HepG2 (cell line): ENCODE results near the gene SEC24A. TPM values are rescaled to one million over a fixed set of nuclear protein-coding genes. Genes with fewer than 3 reads are reported as not detected.

Experiments used
- BCL6 ChIP-seq: IDR thresholded peaks from 2 replicates; pipeline ENCODE4 v1.6.1; 2016; ENCODE audit warnings: missing genetic modification reagents, missing compliant biosample characterization
- CBX2 ChIP-seq, 2 experiments: fragments of 200-600 bp in 1 of 2; sonication (generic); formaldehyde crosslinking in 1 of 2; IDR thresholded peaks; 2 replicates each; pipeline versions ENCODE4 v1.7.0 to v1.8.1; 2018 to 2022; ENCODE audit warnings: low read depth in 2 of 2, low read length in 1 of 2, mild to moderate bottlenecking in 1 of 2, missing genetic modification reagents in 1 of 2
- CENPT ChIP-seq: sonication (generic); formaldehyde crosslinking; IDR thresholded peaks from 2 replicates; pipeline ENCODE4 v1.8.0; 2022; ENCODE audit warnings: low read depth, mild to moderate bottlenecking, moderate library complexity, missing genetic modification reagents
- ETV5 ChIP-seq: IDR thresholded peaks from 2 replicates; pipeline ENCODE4 v1.6.1; 2018; ENCODE audit warnings: missing biosample characterization, missing genetic modification reagents, inconsistent platforms, borderline replicate concordance
- FOSL1 ChIP-seq: sonication (generic); formaldehyde crosslinking; IDR thresholded peaks from 2 replicates; pipeline ENCODE4 v1.9.0; 2021; ENCODE audit warnings: missing genetic modification reagents, borderline replicate concordance
- FOXP1 ChIP-seq, 2 experiments: fragments of 450-650 bp in 1 of 2; IDR thresholded peaks; 2 replicates each; pipeline ENCODE4 v1.6.1; 2017 to 2018; ENCODE audit warnings: antibody characterized with exemption in 1 of 2
- KMT2B ChIP-seq: IDR thresholded peaks from 2 replicates; pipeline ENCODE4 v1.6.1; 2016; ENCODE audit warnings: missing genetic modification reagents, missing compliant biosample characterization
- RNF2 ChIP-seq: fragments of 450-650 bp; conservative IDR thresholded peaks from 2 replicates; pipeline ENCODE4 v1.6.1; 2016; ENCODE audit warnings: low read depth
- SAP130 ChIP-seq: IDR thresholded peaks from 2 replicates; pipeline ENCODE4 v1.6.1; 2016; ENCODE audit warnings: low read depth
- SNAPC5 ChIP-seq: sonication (generic); formaldehyde crosslinking; IDR thresholded peaks from 2 replicates; pipeline ENCODE4 v1.8.1; 2023; ENCODE audit warnings: mild to moderate bottlenecking, missing genetic modification reagents, borderline replicate concordance
- TCF7 ChIP-seq: sonication (generic); IDR thresholded peaks from 2 replicates; pipeline ENCODE4 v1.6.1; 2016; ENCODE audit warnings: antibody characterized with exemption, low read depth
- TFDP2 ChIP-seq: sonication (generic); formaldehyde crosslinking; IDR thresholded peaks from 2 replicates; pipeline ENCODE4 v1.4.0; 2020; ENCODE audit warnings: missing genetic modification reagents
- TGIF2 ChIP-seq: IDR thresholded peaks from 2 replicates; pipeline ENCODE4 v1.6.1; 2016; ENCODE audit warnings: control low read depth, missing compliant biosample characterization
- ZBTB37 ChIP-seq: sonication (generic); formaldehyde crosslinking; IDR thresholded peaks from 2 replicates; pipeline ENCODE4 v1.4.0; 2020; ENCODE audit warnings: mild to moderate bottlenecking, missing genetic modification reagents
- ZBTB8A ChIP-seq: sonication (generic); formaldehyde crosslinking; IDR thresholded peaks from 2 replicates; pipeline ENCODE4 v1.4.0; 2020; ENCODE audit warnings: mild to moderate bottlenecking, low read depth, missing genetic modification reagents, borderline replicate concordance
- ZFP37 ChIP-seq: sonication (generic); formaldehyde crosslinking; IDR thresholded peaks from 2 replicates; pipeline ENCODE4 v1.4.0; 2020; ENCODE audit warnings: missing genetic modification reagents, borderline replicate concordance
- ZGPAT ChIP-seq: IDR thresholded peaks from 2 replicates; pipeline ENCODE4 v1.6.1; 2016; ENCODE audit warnings: mild to moderate bottlenecking
- ZNF326 ChIP-seq: sonication (generic); formaldehyde crosslinking; IDR thresholded peaks from 2 replicates; pipeline ENCODE4 v1.4.0; 2020; ENCODE audit warnings: missing genetic modification reagents, borderline replicate concordance
- ZNF619 ChIP-seq: sonication (generic); formaldehyde crosslinking; IDR thresholded peaks from 2 replicates; pipeline ENCODE4 v1.4.0; 2020; ENCODE audit warnings: mild to moderate bottlenecking, missing genetic modification reagents
- polyA plus RNA-seq, 8 experiments: library from polyadenylated mRNA; depleted of rRNA in 3 of 8; stranded (reverse) in 7 of 8; unstranded in 1 of 8; fragments of >200 nt; fragmentation: Illumina TruSeq in 4 of 8; extraction: Trizol in 4 of 8; gene quantifications; 2 replicates each; pipeline versions ENCODE4 v1.2.1 to v1.2.3, GENCODE V29; 2011 to 2016; ENCODE audit warnings: low read depth in 4 of 8, missing spikeins in 1 of 8, mixed read lengths in 1 of 8; ENCODE audit not compliant: insufficient read depth in 1 of 8
- total RNA-seq, 5 experiments: library from RNA; depleted of rRNA; stranded (reverse); fragments of >200 nt; fragmentation: Illumina TruSeq; extraction: Trizol; gene quantifications; 2 replicates each; pipeline ENCODE4 v1.2.3, GENCODE V29; 2016; ENCODE audit warnings: low read depth in 1 of 5
- TF ChIP-seq, protein P1 (sequence below): IDR thresholded peaks from 2 replicates; pipeline ENCODE4 v1.6.1; 2012; ENCODE audit warnings: inconsistent platforms

SEC24A gene
- total and polyA plus RNA-seq, 2 of the 13 experiments (the other 11 are each of a cell fraction or from before 2014, with no cell fraction given), result 30.5 to 56.8 TPM

GRCh38 chr5:134738963-134739661, 90.5 kb downstream of the SEC24A start (continued):
- TF ChIP-seq RNF2, result no peak
- 0 out of 2 replicates have a peak, but pooled peaks have one; percentile 56 for TF ChIP-seq KMT2B (CRISPR knock-in tag)
- TF ChIP-seq ZNF326 (CRISPR knock-in tag), result no peak
- TF ChIP-seq CENPT, result no peak
- peak; percentile 29; the same call in 1 of the 2 replicates for TF ChIP-seq ETV5
- peak; percentile 41; the same call in 1 of the 2 replicates for TF ChIP-seq ZFP37 (CRISPR knock-in tag)
- no peak for TF ChIP-seq ZBTB37 (CRISPR knock-in tag)
- TF ChIP-seq CBX2 (IDR thresholded peaks at IDR 0.05; ENCODE audit: low read depth, low read length), result no peak
- TF ChIP-seq CBX2 (CRISPR knock-in tag; IDR thresholded peaks at IDR 0.05; ENCODE audit: low read depth), result no peak
- TF ChIP-seq ZNF619 (CRISPR knock-in tag), result no peak
- TF ChIP-seq SNAPC5, result no peak
- TF ChIP-seq FOSL1 (CRISPR knock-in tag), result no peak
- TF ChIP-seq TCF7, result no peak
- peak; percentile 52; the same call in 1 of the 2 replicates for TF ChIP-seq SAP130 (CRISPR knock-in tag)
- peak; percentile 13; the same call in 1 of the 2 replicates for TF ChIP-seq BCL6 (CRISPR knock-in tag)
- TF ChIP-seq, protein P1, sequence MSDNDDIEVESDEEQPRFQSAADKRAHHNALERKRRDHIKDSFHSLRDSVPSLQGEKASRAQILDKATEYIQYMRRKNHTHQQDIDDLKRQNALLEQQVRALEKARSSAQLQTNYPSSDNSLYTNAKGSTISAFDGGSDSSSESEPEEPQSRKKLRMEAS, result peak; percentile 81
- TF ChIP-seq ZGPAT (CRISPR knock-in tag), result no peak
- TF ChIP-seq FOXP1 (IDR thresholded peaks at IDR 0.05), result no peak; the same call in 1 of the 2 replicates
- TF ChIP-seq FOXP1 (CRISPR knock-in tag; IDR thresholded peaks at IDR 0.05), result 0 out of 2 replicates have a peak, but pooled peaks have one; percentile 25
- no peak for TF ChIP-seq ZBTB8A
- peak; percentile 49; the same call in 1 of the 2 replicates for TF ChIP-seq TGIF2 (CRISPR knock-in tag)
- TF ChIP-seq TFDP2 (CRISPR knock-in tag), result peak; percentile 85
